Subcutaneous adipose tissue (tissue), 4 donors: ENCODE data around the gene TIMM44. TPM values are rescaled to one million over a fixed set of nuclear protein-coding genes. Genes with fewer than 3 reads are reported as not detected.

Source experiments
- total RNA-seq, 4 donors: library from RNA; depleted of rRNA; stranded (reverse); fragments of >200 nt; gene quantifications; one replicate each; pipeline ENCODE4 v1.1.0, GENCODE V29; 2016
- TF ChIP-seq, protein P1 (sequence below): fragments of 450-650 bp; IDR thresholded peaks from one replicate; pipeline ENCODE4 v1.5.1; 2016; ENCODE audit warnings: low read depth, mild to moderate bottlenecking, control low read depth, antibody characterized with exemption, moderate library complexity

The TIMM44 gene
- total RNA-seq, 4 donors from 2014 or later: 31.6 to 44.1 (median 38.0) TPM

DNA sequence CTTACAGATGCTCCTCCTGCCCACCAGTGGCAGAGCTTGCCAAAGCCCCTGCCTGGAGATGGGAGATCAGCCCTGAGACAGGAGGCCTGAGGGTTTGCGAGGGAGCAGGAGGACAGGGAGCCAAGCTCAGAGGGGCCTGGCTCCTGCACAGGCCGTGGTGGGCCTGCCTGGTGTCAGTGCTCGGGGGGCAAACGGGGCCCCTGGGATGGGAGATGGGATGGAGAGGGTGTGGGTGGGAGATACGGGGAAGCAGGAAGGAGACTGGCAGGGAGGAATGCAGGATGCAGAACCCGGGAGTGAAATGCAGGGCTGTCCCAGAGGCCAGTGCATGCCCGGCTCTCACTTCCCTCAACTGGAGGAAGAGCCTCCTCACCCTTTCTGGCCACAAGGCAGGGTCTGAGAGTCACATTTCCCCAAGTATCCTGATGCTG, 42.0 kb upstream of the TIMM44 start:
- TF ChIP-seq, protein P1, sequence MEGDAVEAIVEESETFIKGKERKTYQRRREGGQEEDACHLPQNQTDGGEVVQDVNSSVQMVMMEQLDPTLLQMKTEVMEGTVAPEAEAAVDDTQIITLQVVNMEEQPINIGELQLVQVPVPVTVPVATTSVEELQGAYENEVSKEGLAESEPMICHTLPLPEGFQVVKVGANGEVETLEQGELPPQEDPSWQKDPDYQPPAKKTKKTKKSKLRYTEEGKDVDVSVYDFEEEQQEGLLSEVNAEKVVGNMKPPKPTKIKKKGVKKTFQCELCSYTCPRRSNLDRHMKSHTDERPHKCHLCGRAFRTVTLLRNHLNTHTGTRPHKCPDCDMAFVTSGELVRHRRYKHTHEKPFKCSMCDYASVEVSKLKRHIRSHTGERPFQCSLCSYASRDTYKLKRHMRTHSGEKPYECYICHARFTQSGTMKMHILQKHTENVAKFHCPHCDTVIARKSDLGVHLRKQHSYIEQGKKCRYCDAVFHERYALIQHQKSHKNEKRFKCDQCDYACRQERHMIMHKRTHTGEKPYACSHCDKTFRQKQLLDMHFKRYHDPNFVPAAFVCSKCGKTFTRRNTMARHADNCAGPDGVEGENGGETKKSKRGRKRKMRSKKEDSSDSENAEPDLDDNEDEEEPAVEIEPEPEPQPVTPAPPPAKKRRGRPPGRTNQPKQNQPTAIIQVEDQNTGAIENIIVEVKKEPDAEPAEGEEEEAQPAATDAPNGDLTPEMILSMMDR: no peak

DNA sequence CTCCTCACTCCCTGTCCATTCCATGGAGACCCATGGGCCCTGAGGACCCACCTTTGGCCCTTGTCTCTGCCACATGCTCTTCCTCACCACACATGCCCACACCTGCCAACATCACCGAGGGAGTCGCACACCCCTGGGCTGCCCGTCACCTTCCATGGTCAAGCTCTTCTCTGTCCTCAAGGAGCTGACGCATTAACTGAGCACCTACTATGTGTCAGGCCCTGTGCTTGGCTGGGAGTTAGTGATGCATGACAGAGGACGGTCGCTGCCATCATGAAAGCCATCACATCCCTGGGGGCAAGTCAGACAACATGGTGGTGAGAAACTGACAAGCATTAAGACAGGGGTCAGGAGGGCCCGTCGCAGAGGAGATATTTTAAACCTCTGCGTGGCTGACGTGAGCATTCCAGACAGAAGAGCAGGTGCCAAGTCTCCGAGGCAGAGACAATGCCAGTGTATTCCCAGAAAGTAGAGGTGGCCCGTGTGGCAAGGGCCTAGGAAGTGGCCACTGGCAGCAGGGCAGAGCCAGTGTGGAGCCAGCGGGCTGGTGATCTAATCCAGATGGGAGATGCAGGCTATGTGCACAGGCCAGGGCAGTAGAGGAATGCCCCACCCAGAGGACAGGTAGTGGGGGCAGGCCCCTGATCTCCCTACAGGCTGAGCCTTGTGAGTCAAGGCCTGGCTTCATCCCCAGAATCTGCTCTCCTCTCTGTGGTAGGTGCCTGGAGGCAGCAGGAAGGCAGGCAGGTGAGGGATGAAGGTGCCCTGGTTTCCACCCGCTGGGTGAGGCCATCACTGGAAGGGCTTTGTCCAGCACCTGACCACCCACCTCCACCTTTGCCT, 40.8 kb upstream of the TIMM44 start:
- TF ChIP-seq, protein P1: no peak

DNA sequence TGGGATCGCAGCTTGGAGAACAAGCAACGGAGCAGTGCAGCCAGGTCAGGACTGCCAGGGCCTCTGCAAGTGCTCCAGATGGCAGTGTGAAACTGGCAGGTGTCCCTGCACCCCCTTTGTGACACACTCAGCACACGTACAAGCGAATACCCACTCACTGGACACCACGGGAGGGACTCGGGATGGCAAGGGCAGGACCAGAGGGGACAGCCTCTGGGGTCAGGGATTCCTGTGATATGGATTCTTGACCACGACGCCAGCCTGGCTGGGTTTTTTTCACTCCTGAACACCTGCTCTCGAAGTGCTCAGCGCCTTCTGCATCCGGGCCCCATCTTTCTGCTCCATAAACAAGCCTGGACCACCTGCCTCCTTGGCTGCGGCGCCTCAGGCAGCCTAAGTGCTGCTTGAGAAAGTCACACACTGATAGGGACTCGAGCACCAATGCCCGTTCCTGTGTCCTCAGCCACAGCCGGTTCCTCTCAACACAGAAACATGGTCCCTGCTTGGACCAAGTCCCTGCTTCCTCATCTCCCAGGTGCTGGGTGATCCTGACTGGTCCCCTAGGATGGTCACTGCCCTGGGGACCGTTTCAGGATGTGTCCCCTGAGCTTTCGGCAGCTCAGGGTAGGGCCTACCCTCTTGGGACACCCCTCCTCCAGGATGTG, 40.0 kb upstream of the TIMM44 start:
- TF ChIP-seq, protein P1: no peak

DNA sequence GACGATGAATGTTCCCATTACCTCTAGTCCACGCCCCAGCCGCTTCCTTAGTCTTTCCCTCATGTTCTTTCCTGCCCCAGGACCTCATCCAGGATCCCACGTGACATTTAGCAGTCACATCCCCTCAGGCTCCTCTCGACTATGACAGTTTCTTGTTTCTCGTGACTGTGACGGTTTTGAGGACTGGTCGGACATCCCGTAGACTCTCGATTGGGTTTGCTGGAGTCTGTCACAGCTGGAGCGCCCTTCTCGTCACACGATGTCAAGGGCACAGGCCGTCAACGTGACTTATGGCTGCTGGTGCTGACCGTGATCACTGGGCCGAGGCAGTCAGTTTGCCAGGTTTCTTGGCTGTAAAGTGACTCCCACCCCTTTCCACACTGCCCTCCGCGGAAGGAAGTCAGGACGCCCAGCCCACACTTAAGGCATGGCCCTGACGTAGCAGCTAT, 39.2 kb upstream of the TIMM44 start:
- TF ChIP-seq, protein P1: no peak

DNA sequence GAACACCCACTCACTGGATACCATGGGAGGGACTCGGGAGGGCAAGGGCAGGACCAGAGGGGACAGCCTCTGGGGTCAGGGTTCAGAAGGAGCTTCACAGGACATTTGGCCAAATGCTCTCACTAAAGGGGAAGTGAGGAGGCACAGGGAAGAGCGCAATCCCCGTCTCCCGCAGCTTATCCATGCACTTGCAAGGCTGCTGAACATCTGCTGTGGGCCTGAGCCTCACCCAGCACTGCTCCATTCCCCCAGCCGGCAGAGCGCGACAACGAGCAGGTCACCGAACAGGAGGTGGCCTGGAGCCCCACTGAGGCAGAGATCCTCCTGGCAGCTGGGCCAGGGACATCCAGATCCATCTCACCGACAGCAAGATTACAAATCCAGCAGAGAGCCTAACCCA, 38.6 kb upstream of the TIMM44 start:
- TF ChIP-seq, protein P1: no peak

DNA sequence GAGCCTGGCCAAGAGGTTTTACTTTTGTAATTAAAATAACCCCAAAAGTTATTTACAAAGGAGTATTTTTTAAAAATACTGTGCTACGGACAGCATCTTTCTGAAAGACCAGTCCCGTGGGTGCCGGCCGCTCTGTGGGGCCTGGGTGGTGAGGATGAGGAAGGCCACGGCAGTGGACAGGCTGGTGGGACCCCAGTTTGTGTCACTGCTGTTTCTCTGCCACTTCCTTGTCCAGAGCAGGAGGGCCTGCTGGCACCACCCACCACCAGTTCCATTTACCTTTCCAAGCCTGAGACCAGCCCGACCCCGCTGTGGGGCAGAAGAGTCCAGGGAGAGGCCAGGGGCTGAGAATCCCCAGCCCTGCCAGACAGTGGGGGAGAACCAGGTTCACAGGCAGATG, 38.2 kb upstream of the TIMM44 start:
- TF ChIP-seq, protein P1: no peak

DNA sequence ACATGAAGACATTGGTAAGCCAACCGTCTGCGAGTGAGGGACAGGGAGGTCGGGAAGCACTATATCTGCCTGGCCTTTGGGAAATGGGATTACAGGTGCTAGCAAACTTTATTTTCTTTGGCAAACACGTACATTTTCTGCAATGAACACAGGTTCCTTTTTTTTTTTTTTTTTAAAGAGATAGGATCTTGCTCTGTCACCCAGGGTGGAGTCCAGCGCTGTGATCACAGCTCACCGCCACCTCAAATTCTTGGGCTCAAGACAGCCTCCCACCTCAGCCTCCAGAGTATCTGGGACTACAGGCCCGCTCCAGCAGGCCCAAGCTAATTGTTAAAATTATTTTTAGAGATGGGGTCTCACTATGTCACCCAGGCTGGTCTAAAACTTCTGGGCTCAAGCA, 37.7 kb upstream of the TIMM44 start:
- TF ChIP-seq, protein P1: no peak
